Stimulated activated naive CD8-positive, alpha-beta T cell treated with anti-CD3 and anti-CD28 coated beads, Interleukin-15, Interleukin-2, amounts not matched to agents 100 ng/mL and 50 ng/mL, for 24 hours (primary cell): ENCODE measurements around the gene ADGRG6.
"Not testable (repeated sequence)": the region's sequence is repeated elsewhere in the genome, so short reads cannot be mapped to it uniquely, and the experiment has no call there.

ENCODE experiments used
- H3K27ac Mint-ChIP-seq: one replicate; pipeline ENCODE4 v1.8.0; 2021; ENCODE audit warnings: mild to moderate bottlenecking, mixed read lengths
- H3K27me3 Mint-ChIP-seq: one replicate; pipeline ENCODE4 v1.8.0; 2021; ENCODE audit warnings: mixed read lengths
- H3K36me3 Mint-ChIP-seq: one replicate; pipeline ENCODE4 v1.8.0; 2021; ENCODE audit warnings: low read depth, mixed read lengths
- H3K4me1 Mint-ChIP-seq: one replicate; pipeline ENCODE4 v1.8.0; 2021; ENCODE audit warnings: low read depth, mixed read lengths
- H3K4me3 Mint-ChIP-seq: one replicate; pipeline ENCODE4 v1.8.0; 2021; ENCODE audit warnings: mild to moderate bottlenecking, mixed read lengths
- H3K9me3 Mint-ChIP-seq: one replicate; pipeline ENCODE4 v1.8.0; 2021; ENCODE audit warnings: mixed read lengths

ADGRG6 gene

DNA sequence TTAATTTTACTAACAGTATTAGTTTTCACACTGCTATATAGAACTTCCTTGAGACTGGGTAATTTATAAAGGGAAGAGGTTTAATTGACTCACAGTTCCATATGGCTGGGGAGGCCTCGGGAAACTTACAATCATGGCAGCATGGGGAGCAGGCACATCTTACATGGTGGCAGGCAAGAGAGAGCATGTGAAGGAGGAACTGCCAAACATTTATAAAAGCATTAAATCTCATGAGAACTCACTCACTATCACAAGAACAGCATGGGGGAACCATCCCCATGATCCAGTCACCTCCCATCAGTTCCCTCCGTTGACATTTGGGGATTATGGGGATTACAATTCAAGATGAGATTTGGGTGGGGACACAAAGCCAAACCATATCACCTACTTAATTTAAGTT lies 126.7 kb downstream of the ADGRG6 start:
- peaks cover 16% of the 10 kb centered on the region for H3K9me3 Mint-ChIP-seq
- not testable (repeated sequence) for H3K27me3 Mint-ChIP-seq, H3K36me3 Mint-ChIP-seq, H3K4me1 Mint-ChIP-seq, H3K4me3 Mint-ChIP-seq, H3K27ac Mint-ChIP-seq

DNA sequence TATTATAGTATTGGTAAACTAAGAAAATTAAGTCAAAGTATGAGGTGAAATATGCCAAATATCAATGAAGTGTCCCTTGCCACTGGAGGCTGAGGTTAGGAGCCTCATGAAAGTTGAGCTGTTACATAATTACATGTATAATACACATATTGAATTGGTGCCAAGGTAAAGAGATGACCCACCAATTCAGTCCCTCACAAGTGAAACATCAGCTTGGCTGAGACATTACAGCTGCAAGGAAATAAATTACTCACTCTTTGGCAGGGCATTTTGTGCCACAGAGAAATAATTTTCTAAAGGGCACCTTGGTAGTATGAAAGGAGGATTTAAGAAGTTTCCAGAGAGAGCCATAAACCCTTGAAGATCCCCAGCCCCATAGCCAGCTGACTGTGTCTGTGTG lies 127.4 kb downstream of the ADGRG6 start:
- Mint-ChIP-seq H3K36me3 (no peaks in the 10 kb centered on the region), H3K4me3 (no peak overlapping the region), H3K9me3 (peaks cover 16% of the 10 kb centered on the region), H3K27ac (no peak overlapping the region), H3K27me3 (peaks cover 4% of the 10 kb centered on the region), H3K4me1 (no peaks in the 10 kb centered on the region)

DNA sequence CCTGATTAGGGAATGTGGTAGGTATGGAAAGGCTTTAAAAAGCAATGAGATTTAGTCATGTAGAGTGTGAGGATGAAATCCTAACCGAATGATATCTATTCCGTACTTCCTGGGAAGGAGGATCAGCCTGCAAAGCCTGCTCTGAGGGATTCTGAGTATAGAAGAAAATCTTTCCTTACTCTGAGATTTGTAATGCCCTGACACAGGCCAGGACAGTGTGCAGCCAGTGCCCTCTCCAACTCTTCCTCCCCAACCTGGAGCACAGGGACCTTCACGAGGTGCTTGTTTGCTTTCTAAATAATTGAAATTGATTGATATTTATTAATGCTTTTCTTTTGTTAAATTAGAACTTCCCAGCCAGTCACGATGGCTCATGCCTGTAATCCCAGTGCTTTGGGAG lies 131.6 kb downstream of the ADGRG6 start:
- H3K36me3 Mint-ChIP-seq = no peaks in the 10 kb centered on the region
- no peak overlapping the region for H3K4me3 Mint-ChIP-seq
- no peak overlapping the region for H3K27ac Mint-ChIP-seq
- no peaks in the 10 kb centered on the region for H3K4me1 Mint-ChIP-seq
- no peaks in the 10 kb centered on the region for H3K9me3 Mint-ChIP-seq
- H3K27me3 Mint-ChIP-seq = no peaks in the 10 kb centered on the region

DNA sequence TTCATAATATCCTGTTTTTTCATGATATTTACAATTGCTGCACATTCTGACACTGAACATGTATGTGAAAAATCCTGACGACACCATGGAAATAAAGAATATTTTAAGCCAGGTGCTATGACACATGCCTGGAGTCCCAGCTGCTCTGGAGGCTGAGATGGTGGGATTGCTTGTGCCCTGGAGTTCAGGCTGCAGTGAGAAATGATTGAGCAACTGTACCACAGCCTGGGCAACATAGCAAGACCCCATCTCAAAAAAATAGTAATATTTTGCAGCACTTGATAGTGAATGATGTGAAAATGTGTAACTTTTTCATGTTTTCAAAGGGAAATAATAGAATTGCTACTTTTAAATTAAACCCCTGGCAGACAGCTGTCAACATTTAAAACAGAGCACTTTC lies 137.1 kb downstream of the ADGRG6 start:
- Mint-ChIP-seq H3K4me1 (peaks cover 4% of the 10 kb centered on the region), H3K9me3 (no peaks in the 10 kb centered on the region), H3K27ac (no peak overlapping the region), H3K27me3 (no peaks in the 10 kb centered on the region), H3K36me3 (no peaks in the 10 kb centered on the region), H3K4me3 (no peak overlapping the region)

- Mint-ChIP-seq H3K4me1 (peaks cover 11% of the 10 kb centered on the region), H3K27me3 (no peaks in the 10 kb centered on the region), H3K9me3 (no peaks in the 10 kb centered on the region), H3K4me3 (no peak overlapping the region), H3K27ac (no peak overlapping the region), H3K36me3 (no peaks in the 10 kb centered on the region)
Measured at GRCh38 chr6:142440600-142441293, 138.9 kb downstream of the ADGRG6 start.

DNA sequence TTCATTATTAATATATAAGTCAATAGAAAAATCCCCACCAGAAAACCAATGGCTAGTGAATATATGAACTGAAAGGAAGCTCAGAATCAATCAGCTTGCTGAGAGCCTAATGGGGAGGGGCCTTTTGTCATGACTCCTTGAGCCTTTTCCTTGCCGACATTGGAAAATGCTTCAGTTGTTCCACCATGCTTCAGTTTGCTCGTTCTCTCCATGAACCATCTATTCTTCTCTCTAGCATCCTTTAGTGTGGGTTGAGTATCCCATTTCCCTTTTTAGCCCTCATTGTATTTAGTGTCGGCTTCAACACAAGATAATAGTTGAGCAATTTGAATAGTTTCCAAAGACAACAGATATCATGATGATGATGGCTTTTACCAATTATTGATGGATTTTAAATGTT lies 139.9 kb downstream of the ADGRG6 start:
- Mint-ChIP-seq H3K4me3 (no peak overlapping the region), H3K9me3 (no peaks in the 10 kb centered on the region), H3K27me3 (no peaks in the 10 kb centered on the region), H3K4me1 (peaks cover 11% of the 10 kb centered on the region), H3K36me3 (no peaks in the 10 kb centered on the region), H3K27ac (no peak overlapping the region)

DNA sequence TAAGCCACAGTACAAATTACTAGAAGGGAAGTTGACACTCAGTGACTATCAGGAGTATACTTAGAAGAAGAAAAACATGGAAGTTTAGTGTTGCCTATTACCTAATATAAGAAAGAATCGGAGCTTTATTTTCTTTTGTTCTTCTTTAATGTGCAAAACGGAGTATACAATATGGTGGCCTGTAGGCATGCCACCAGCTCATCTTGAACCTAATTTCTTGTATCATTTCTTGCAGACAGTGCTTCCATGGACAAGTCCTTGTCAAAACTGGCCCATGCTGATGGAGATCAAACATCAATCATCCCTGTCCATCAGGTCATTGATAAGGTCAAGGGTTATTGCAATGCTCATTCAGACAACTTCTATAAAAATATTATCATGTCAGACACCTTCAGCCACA lies 141.3 kb downstream of the ADGRG6 start:
- peaks cover 3% of the 10 kb centered on the region for H3K27me3 Mint-ChIP-seq
- H3K4me3 Mint-ChIP-seq = no peak overlapping the region
- no peaks in the 10 kb centered on the region for H3K36me3 Mint-ChIP-seq
- peaks cover 11% of the 10 kb centered on the region for H3K4me1 Mint-ChIP-seq
- H3K9me3 Mint-ChIP-seq = no peaks in the 10 kb centered on the region
- H3K27ac Mint-ChIP-seq = no peak overlapping the region

DNA sequence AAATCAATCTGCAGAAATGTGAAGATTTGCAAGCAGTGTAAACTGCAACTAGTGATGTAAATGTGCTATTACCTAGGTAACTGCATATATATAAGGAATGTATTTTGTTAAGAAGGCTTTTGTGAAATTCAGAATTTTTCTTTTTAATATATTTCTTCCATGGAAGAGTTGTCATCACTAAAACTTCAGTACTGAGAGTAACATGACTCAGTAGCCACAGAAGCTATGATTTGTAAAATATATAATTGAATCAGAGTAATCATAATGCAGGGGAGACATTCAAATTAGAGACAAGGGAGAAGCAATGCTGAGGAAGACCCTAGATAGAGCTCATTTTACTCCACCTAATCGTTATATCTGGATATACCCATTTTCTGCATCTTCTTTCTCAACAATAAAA lies 141.7 kb downstream of the ADGRG6 start:
- peaks cover 3% of the 10 kb centered on the region for H3K27me3 Mint-ChIP-seq
- no peak overlapping the region for H3K27ac Mint-ChIP-seq
- no peak overlapping the region for H3K4me3 Mint-ChIP-seq
- H3K9me3 Mint-ChIP-seq = no peaks in the 10 kb centered on the region
- H3K4me1 Mint-ChIP-seq = peaks cover 11% of the 10 kb centered on the region
- no peaks in the 10 kb centered on the region for H3K36me3 Mint-ChIP-seq

GRCh38 chr6:142444376-142444775 lies 142.6 kb downstream of the ADGRG6 start:
- H3K4me3 Mint-ChIP-seq = no peak overlapping the region
- H3K4me1 Mint-ChIP-seq = peaks cover 11% of the 10 kb centered on the region
- no peaks in the 10 kb centered on the region for H3K36me3 Mint-ChIP-seq
- no peak overlapping the region for H3K27ac Mint-ChIP-seq
- no peaks in the 10 kb centered on the region for H3K9me3 Mint-ChIP-seq
- peaks cover 3% of the 10 kb centered on the region for H3K27me3 Mint-ChIP-seq

- H3K27me3 Mint-ChIP-seq = peaks cover 3% of the 10 kb centered on the region
- no peak overlapping the region for H3K27ac Mint-ChIP-seq
- no peaks in the 10 kb centered on the region for H3K9me3 Mint-ChIP-seq
- peaks cover 11% of the 10 kb centered on the region for H3K4me1 Mint-ChIP-seq
- no peak overlapping the region for H3K4me3 Mint-ChIP-seq
- no peaks in the 10 kb centered on the region for H3K36me3 Mint-ChIP-seq
Measured at GRCh38 chr6:142444881-142445301, 143.1 kb downstream of the ADGRG6 start.

DNA sequence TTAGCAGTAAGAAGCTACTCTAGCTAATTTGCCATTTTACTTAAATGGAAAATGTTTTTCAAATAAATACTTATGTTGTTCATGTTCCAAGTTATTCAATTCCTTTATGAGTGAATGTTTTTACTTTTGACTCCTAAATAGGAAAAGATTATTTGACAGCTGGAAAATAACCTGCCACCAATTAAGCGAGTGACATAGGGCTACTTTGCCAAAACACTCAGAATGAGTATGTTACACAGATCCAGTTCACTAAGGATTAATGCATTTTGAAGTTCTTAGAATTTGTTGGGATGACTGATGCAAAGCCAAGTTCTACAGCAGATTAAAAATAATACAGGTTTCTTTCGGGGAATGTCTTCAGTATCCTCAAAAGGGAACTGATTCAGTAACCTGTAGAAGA lies 144.4 kb downstream of the ADGRG6 start:
- H3K4me1 Mint-ChIP-seq = peaks cover 11% of the 10 kb centered on the region

DNA sequence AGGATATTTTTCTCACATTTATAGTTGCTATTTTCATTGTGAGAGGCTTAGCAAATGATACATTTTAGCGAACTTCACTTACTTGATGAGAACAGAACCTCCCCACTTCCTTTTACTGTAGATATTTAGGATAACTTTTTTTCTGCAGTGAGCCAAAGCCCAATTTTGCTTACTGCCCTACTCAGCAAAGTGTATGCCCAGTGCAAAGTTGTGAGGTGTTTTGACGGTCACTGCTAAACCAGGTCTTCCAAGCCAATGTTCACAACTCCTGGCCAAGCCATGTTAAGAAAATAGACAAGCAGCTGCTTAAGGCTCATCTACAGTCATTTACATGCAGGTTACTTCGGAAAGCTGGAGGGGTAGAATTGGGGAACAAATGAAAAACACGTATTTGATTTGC lies 144.8 kb downstream of the ADGRG6 start:
- peaks cover 11% of the 10 kb centered on the region for H3K4me1 Mint-ChIP-seq
- H3K4me3 Mint-ChIP-seq = no peak overlapping the region
- H3K9me3 Mint-ChIP-seq = no peaks in the 10 kb centered on the region
- H3K36me3 Mint-ChIP-seq = no peaks in the 10 kb centered on the region
- H3K27me3 Mint-ChIP-seq = peaks cover 3% of the 10 kb centered on the region
- no peak overlapping the region for H3K27ac Mint-ChIP-seq

More for the DNA sequence above, 144.4 kb downstream of the ADGRG6 start:
- Mint-ChIP-seq H3K36me3 (no peaks in the 10 kb centered on the region), H3K4me3 (no peak overlapping the region), H3K27ac (no peak overlapping the region), H3K27me3 (peaks cover 3% of the 10 kb centered on the region), H3K9me3 (no peaks in the 10 kb centered on the region)

DNA sequence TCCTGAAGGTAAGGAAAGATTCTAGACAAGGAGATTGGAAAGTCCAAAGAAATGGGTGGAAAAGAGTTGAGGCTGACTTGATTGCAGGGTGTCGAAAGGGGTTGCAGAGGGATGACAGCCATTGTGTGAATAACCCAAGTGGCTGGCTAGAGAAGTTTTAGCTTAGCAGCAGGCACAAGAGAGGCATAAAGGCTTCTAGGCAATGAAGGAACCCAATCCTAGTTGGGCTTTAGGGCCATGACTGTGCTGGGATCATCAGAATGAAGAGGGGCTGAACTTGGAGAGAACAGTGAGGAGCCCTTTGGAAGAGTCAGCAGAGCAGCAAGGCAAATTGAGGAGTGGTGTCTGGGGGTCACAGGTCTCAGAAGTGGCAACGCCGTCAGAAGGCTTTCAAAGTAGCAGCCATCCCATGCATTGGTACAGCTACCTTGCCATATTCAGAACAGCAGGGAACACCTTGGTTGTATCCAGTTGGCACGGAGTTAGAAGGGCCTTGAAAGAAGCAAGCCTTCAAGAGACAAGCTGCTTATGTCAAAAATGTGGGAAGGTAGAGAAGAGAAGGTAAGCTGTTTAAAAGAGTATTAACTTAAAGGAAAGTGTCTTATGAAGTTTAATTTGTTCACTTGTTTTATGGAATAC lies 146.4 kb downstream of the ADGRG6 start:
- Mint-ChIP-seq H3K27ac (no peak overlapping the region), H3K27me3 (peaks cover 3% of the 10 kb centered on the region), H3K4me1 (peaks cover 11% of the 10 kb centered on the region), H3K9me3 (no peaks in the 10 kb centered on the region), H3K36me3 (no peaks in the 10 kb centered on the region), H3K4me3 (no peak overlapping the region)

GRCh38 chr6:142450856-142451255 lies 149.0 kb downstream of the ADGRG6 start:
- not testable (repeated sequence) for H3K4me1 Mint-ChIP-seq, H3K27me3 Mint-ChIP-seq, H3K36me3 Mint-ChIP-seq, H3K9me3 Mint-ChIP-seq, H3K4me3 Mint-ChIP-seq, H3K27ac Mint-ChIP-seq

DNA sequence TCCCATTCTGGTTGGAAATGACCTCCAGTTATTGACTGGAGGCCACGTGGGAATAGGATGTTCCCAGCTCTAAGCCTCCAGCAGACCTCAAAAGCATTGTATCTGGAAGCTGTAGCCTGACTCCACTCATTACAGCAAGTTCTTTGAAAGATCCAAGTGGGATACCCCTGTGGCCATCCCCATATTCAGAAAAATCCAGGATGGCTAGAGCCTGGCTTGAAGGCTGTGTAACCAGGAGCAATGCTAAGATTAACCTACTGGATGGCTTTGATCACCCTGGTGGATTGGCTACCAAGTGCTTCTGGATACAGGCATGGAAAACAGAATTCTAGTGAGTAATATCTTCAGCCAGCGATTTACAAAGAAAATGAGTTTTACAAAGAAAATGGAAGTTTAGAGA lies 151.2 kb downstream of the ADGRG6 start:
- no peaks in the 10 kb centered on the region for H3K9me3 Mint-ChIP-seq
- H3K4me3 Mint-ChIP-seq = no peak overlapping the region
- H3K4me1 Mint-ChIP-seq = no peaks in the 10 kb centered on the region
- H3K27me3 Mint-ChIP-seq = no peaks in the 10 kb centered on the region
- no peaks in the 10 kb centered on the region for H3K36me3 Mint-ChIP-seq
- H3K27ac Mint-ChIP-seq = no peak overlapping the region

GRCh38 chr6:142454196-142454595 lies 152.4 kb downstream of the ADGRG6 start:
- H3K4me3 Mint-ChIP-seq, H3K9me3 Mint-ChIP-seq, H3K4me1 Mint-ChIP-seq, H3K36me3 Mint-ChIP-seq, H3K27ac Mint-ChIP-seq, H3K27me3 Mint-ChIP-seq: not testable (repeated sequence)
